HG02588 (cell line): ENCODE measurements around the gene ZNF175.
"Not testable (repeated sequence)": the region's sequence is repeated elsewhere in the genome, so short reads cannot be mapped to it uniquely, and the experiment has no call there.

ENCODE experiments used
- ATAC-seq: cut with Tn5 transposase; IDR thresholded peaks from one replicate; pipeline ENCODE4 v1.9.1; 2021; ENCODE audit warnings: mild to moderate bottlenecking, moderate library complexity; ENCODE audit not compliant: unreplicated experiment

Gene ZNF175

GRCh38 chr19:51626675-51627074 lies 55.6 kb downstream of the ZNF175 start:
- no peak for ATAC-seq

- no peak for ATAC-seq
Observed at GRCh38 chr19:51627491-51628138, 56.5 kb downstream of the ZNF175 start.

GRCh38 chr19:51628153-51628939 lies 57.3 kb downstream of the ZNF175 start:
- no peak for ATAC-seq

- ATAC-seq, result not testable (repeated sequence)
Observed at GRCh38 chr19:51630315-51630714, 59.2 kb downstream of the ZNF175 start, which contains the start of gene SIGLEC5. SIGLEC5 (minus strand) TSS chr19:51630401; CDS start chr19:51630335, 66 bp downstream.

GRCh38 chr19:51632126-51632525 lies 61.0 kb downstream of the ZNF175 start:
- no peak for ATAC-seq

- ATAC-seq, result no peak
Observed at GRCh38 chr19:51637362-51637978, 66.4 kb downstream of the ZNF175 start.

- no peak for ATAC-seq
Observed at GRCh38 chr19:51639916-51640315, 68.8 kb downstream of the ZNF175 start.

GRCh38 chr19:51640386-51640785 lies 69.3 kb downstream of the ZNF175 start:
- no peak for ATAC-seq

GRCh38 chr19:51641648-51642047 lies 70.6 kb downstream of the ZNF175 start:
- ATAC-seq, result no peak
